Naive thymus-derived CD4-positive, alpha-beta T cell (primary cell): Measurements from ENCODE around the gene GRIN2A. TPM values are rescaled to one million over a fixed set of nuclear protein-coding genes. Genes with fewer than 3 reads are reported as not detected.

Source experiments
- ATAC-seq: fragments of 150-1000 bp; cut with Tn5 transposase; 2 replicates; pipeline ENCODE4 v1.10.0; 2021; ENCODE audit warnings: mild to moderate bottlenecking, moderate library complexity
- CTCF ChIA-PET: fragments of 350-600 bp; sonication (Branson Sonifier 250); formaldehyde crosslinking; loops from one replicate; lab custom pipeline; 2021; ENCODE audit warnings: antibody characterized with exemption; lab: Charles Lee
- POLR2A ChIA-PET: fragments of 350-600 bp; sonication (Branson Sonifier 250); formaldehyde crosslinking; loops from one replicate; lab custom pipeline; 2021; ENCODE audit warnings: antibody characterized with exemption, inconsistent platforms; lab: Charles Lee
- DNase-seq, 9 donors: peaks; one replicate each; pipeline versions ENCODE4 v3.0.0 to v3.0.0-alpha.2; 2020 to 2022; ENCODE audit warnings: mixed read lengths in 1 of 9
- H3K27ac ChIP-seq: one replicate; pipeline ENCODE4 v1.7.0; 2013; ENCODE audit warnings: mild to moderate bottlenecking, low read depth, low read length, moderate library complexity
- H3K27me3 ChIP-seq, 2 donors: one replicate each; pipeline ENCODE4 v1.7.0; 2013; ENCODE audit warnings: low read length in 2 of 2, mild to moderate bottlenecking in 2 of 2, moderate library complexity in 2 of 2; ENCODE audit not compliant: control insufficient read depth in 2 of 2, insufficient read depth in 2 of 2
- H3K36me3 ChIP-seq, 3 experiments: 1 replicate in 2 of 3; 2 replicates in 1 of 3; pipeline ENCODE4 v1.7.0; 2013; ENCODE audit warnings: low read length in 3 of 3, mild to moderate bottlenecking in 3 of 3, moderate library complexity in 1 of 3; ENCODE audit not compliant: insufficient read depth in 3 of 3, control insufficient read depth in 2 of 3
- H3K4me1 ChIP-seq, 2 donors: one replicate each; pipeline ENCODE4 v1.7.0; 2013; ENCODE audit warnings: low read length in 2 of 2, mild to moderate bottlenecking in 2 of 2, moderate library complexity in 1 of 2; ENCODE audit not compliant: control insufficient read depth in 2 of 2, insufficient read depth in 2 of 2
- H3K4me3 ChIP-seq: 2 replicates; pipeline ENCODE4 v1.7.0; 2013; ENCODE audit warnings: mild to moderate bottlenecking, low read length
- H3K9me3 ChIP-seq, 3 experiments: 1 replicate in 2 of 3; 2 replicates in 1 of 3; pipeline ENCODE4 v1.7.0; 2013; ENCODE audit warnings: low read length in 3 of 3; ENCODE audit not compliant: control insufficient read depth in 2 of 3
- H3K27ac Mint-ChIP-seq, 9 donors: one replicate each; pipeline ENCODE4 v1.8.0; 2020 to 2022; ENCODE audit warnings: mixed read lengths in 9 of 9, mild to moderate bottlenecking in 8 of 9, moderate library complexity in 5 of 9, inconsistent platforms in 2 of 9
- H3K27me3 Mint-ChIP-seq, 5 donors: one replicate each; pipeline ENCODE4 v1.8.0; 2021 to 2022; ENCODE audit warnings: mixed read lengths in 5 of 5, mild to moderate bottlenecking in 1 of 5
- H3K36me3 Mint-ChIP-seq, 5 donors: one replicate each; pipeline ENCODE4 v1.8.0; 2020 to 2022; ENCODE audit warnings: mixed read lengths in 5 of 5, mild to moderate bottlenecking in 3 of 5, inconsistent platforms in 1 of 5
- H3K4me1 Mint-ChIP-seq, 7 donors: one replicate each; pipeline ENCODE4 v1.8.0; 2020 to 2022; ENCODE audit warnings: mixed read lengths in 7 of 7, mild to moderate bottlenecking in 3 of 7, inconsistent platforms in 1 of 7
- H3K4me3 Mint-ChIP-seq, 10 donors: one replicate each; pipeline ENCODE4 v1.8.0; 2020 to 2022; ENCODE audit warnings: mild to moderate bottlenecking in 10 of 10, mixed read lengths in 10 of 10, moderate library complexity in 6 of 10, inconsistent platforms in 2 of 10
- H3K9me3 Mint-ChIP-seq, 11 donors: one replicate each; pipeline ENCODE4 v1.8.0; 2020 to 2022; ENCODE audit warnings: mixed read lengths in 11 of 11, mild to moderate bottlenecking in 4 of 11, inconsistent platforms in 1 of 11, moderate library complexity in 1 of 11
- intact Hi-C, 2 donors: fragments of 100-400 bp; cut with micrococcal nuclease; formaldehyde crosslinking; loops; one replicate each; pipeline ENCODE4 v1.15.1; 2023
- polyA plus RNA-seq, 2 donors: library from polyadenylated mRNA; unstranded; fragments of 300-500 nt; fragmentation: Illumina TruSeq; gene quantifications; one replicate each; pipeline ENCODE4 v1.2.3, GENCODE V29; 2021
- total RNA-seq, 6 experiments: library from RNA in 5 of 6; stranded (reverse) in 5 of 6; gene quantifications; 1 replicate in 5 of 6; 2 replicates in 1 of 6; pipeline ENCODE4 v1.2.3 and lab custom pipeline; 2021 to 2026

The GRIN2A gene
- total and polyA plus RNA-seq, 7 experiments from 2014 or later, result not detected

DNA sequence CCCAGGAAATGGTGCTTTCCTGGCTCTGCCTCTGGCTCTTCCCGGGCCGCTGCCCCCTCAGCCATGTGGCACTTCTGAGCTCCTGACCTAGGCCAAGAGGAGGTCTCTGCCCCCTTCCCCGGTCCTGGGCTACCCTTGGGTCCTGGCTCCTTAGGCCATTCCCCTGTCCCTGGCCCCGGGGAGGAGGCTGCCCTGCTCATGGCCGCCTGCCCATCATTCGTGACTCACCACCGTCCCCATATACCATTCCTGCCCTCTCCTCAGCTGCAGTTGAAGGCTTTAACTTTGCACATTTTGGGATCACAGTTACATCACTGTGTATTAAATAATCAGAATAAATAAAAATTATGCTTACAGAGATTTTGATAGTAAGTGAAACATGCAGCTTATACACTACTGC is 69.0 kb downstream of the GRIN2A start:
- no peaks in the 10 kb centered on the region for H3K4me1 Mint-ChIP-seq
- no peaks in the 10 kb centered on the region for H3K36me3 ChIP-seq
- no peaks in the 10 kb centered on the region for H3K4me1 ChIP-seq
- H3K27me3 Mint-ChIP-seq, result peaks cover 0 to 3% (median 0%) of the 10 kb centered on the region in 5 donors
- H3K4me3 Mint-ChIP-seq, result no peak overlapping the region
- no peaks in the 10 kb centered on the region for H3K9me3 ChIP-seq
- no peak overlapping the region for H3K4me3 ChIP-seq
- peaks cover 0 to 3% (median 0%) of the 10 kb centered on the region in 11 donors for H3K9me3 Mint-ChIP-seq
- no peak for DNase-seq
- no peak for ATAC-seq
- H3K27ac ChIP-seq, result no peak overlapping the region
- ChIA-PET CTCF (no interaction called here), POLR2A (no interaction called here)
- no peak overlapping the region for H3K27ac Mint-ChIP-seq
- H3K27me3 ChIP-seq, result no peaks in the 10 kb centered on the region
- no peaks in the 10 kb centered on the region for H3K36me3 Mint-ChIP-seq
- intact Hi-C loops, result no loop called here

DNA sequence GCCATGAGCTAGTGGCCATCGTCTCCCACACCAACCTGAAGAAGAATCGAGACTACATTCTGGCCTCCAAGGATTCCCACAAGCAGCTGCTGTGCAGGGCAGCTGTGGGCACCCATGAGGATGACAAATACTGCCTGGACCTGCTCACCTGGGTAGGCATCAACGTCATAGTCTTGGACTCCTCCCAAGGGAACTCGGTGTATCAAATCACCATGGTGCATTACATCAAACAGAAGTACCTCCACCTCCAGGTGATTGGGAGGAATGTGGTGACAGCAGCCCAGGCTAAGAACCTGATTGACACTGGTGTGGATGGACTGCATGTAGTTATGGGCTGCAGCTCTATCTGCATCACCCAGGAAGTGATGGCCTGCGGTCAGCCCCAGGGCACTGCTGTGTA is 70.2 kb downstream of the GRIN2A start:
- no peaks in the 10 kb centered on the region for H3K27me3 ChIP-seq
- no peaks in the 10 kb centered on the region for H3K9me3 ChIP-seq
- no peaks in the 10 kb centered on the region for H3K36me3 ChIP-seq
- intact Hi-C loops, result no loop called here
- H3K27ac Mint-ChIP-seq, result no peak overlapping the region
- H3K4me1 ChIP-seq, result no peaks in the 10 kb centered on the region
- DNase-seq (no peak), ATAC-seq (no peak)
- H3K4me3 ChIP-seq, result no peak overlapping the region
- H3K27me3 Mint-ChIP-seq, result peaks cover 0 to 3% (median 0%) of the 10 kb centered on the region in 5 donors
- no peaks in the 10 kb centered on the region for H3K4me1 Mint-ChIP-seq
- H3K36me3 Mint-ChIP-seq, result no peaks in the 10 kb centered on the region
- ChIA-PET CTCF (no interaction called here), POLR2A (no interaction called here)
- peaks cover 0 to 6% (median 0%) of the 10 kb centered on the region in 11 donors for H3K9me3 Mint-ChIP-seq
- H3K4me3 Mint-ChIP-seq, result no peak overlapping the region
- H3K27ac ChIP-seq, result no peak overlapping the region

DNA sequence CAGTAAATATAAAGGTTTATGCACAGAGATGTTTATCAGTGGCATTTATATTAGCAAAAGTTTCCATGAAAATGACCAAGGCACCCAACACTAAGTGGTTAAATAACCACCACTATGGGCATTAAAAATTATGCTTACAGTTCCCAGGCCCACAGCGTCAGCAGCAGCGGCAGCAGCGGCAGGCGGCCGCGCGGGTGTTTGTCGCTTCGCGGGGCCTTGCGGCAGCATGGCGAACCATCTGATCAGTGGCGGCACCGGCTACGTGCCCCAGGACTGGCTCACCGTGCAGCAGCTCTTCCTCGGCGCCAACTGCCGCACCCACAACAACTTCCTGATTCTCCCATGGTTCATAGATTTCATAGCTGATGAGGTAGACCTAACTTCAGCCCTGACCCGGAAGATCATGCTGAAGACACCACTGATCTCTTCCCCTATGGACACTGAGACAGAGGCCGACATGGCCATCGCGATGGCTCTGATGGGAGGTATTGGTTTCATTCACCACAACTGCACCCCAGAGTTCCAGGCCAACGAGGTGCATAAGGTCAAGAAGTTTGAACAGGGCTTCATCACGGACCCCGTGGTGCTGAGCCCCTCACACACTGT is 71.0 kb downstream of the GRIN2A start:
- Mint-ChIP-seq H3K4me3 (no peak overlapping the region), H3K4me1 (no peaks in the 10 kb centered on the region), H3K36me3 (no peaks in the 10 kb centered on the region), H3K9me3 (peaks cover 0 to 6% (median 0%) of the 10 kb centered on the region in 11 donors), H3K27ac (no peak overlapping the region), H3K27me3 (peaks cover 0 to 7% (median under 1%) of the 10 kb centered on the region in 5 donors)
- POLR2A ChIA-PET, result no interaction called here
- H3K27me3 ChIP-seq, result no peaks in the 10 kb centered on the region
- no peaks in the 10 kb centered on the region for H3K4me1 ChIP-seq
- no peak for ATAC-seq
- DNase-seq, result no peak
- H3K27ac ChIP-seq, result no peak overlapping the region
- no peak overlapping the region for H3K4me3 ChIP-seq
- intact Hi-C loops, result no loop called here
- H3K36me3 ChIP-seq, result no peaks in the 10 kb centered on the region
- CTCF ChIA-PET, result no interaction called here
- no peaks in the 10 kb centered on the region for H3K9me3 ChIP-seq

GRCh38 chr16:10110552-10110951 is 71.7 kb downstream of the GRIN2A start:
- Histone ChIP-seq H3K4me3 (no peak overlapping the region), H3K9me3 (no peaks in the 10 kb centered on the region), H3K27ac (no peak overlapping the region), H3K4me1 (no peaks in the 10 kb centered on the region), H3K27me3 (no peaks in the 10 kb centered on the region), H3K36me3 (no peaks in the 10 kb centered on the region)
- no peak for ATAC-seq
- Mint-ChIP-seq H3K27ac (no peak overlapping the region), H3K9me3 (peaks cover 0 to 6% (median 0%) of the 10 kb centered on the region in 11 donors), H3K4me3 (no peak overlapping the region), H3K27me3 (peaks cover 0 to 7% (median 0%) of the 10 kb centered on the region in 5 donors), H3K4me1 (no peaks in the 10 kb centered on the region), H3K36me3 (no peaks in the 10 kb centered on the region)
- CTCF ChIA-PET, result no interaction called here
- POLR2A ChIA-PET, result no interaction called here
- intact Hi-C loops, result no loop called here
- no peak for DNase-seq

- peaks cover 0 to 12% (median 1%) of the 10 kb centered on the region in 11 donors for H3K9me3 Mint-ChIP-seq
- H3K27ac Mint-ChIP-seq, result no peak overlapping the region
- Histone ChIP-seq H3K27me3 (no peaks in the 10 kb centered on the region), H3K4me1 (no peaks in the 10 kb centered on the region), H3K36me3 (no peaks in the 10 kb centered on the region), H3K9me3 (peaks cover 0 to 3% (median 0%) of the 10 kb centered on the region in 3 experiments), H3K4me3 (no peak overlapping the region), H3K27ac (no peak overlapping the region)
- ATAC-seq, result no peak
- POLR2A ChIA-PET, result no interaction called here
- intact Hi-C loops, result no loop called here
- H3K4me3 Mint-ChIP-seq, result no peak overlapping the region
- CTCF ChIA-PET, result no interaction called here
- H3K36me3 Mint-ChIP-seq, result no peaks in the 10 kb centered on the region
- H3K4me1 Mint-ChIP-seq, result no peaks in the 10 kb centered on the region
- no peak for DNase-seq
- peaks cover 0 to 28% (median 17%) of the 10 kb centered on the region in 5 donors for H3K27me3 Mint-ChIP-seq
These were observed 75.1 kb downstream of the GRIN2A start for GRCh38 chr16:10107081-10107480.

- ChIA-PET CTCF (no interaction called here), POLR2A (no interaction called here)
- DNase-seq (no peak), ATAC-seq (no peak)
- Mint-ChIP-seq H3K27me3 (peaks cover 0 to 32% (median 18%) of the 10 kb centered on the region in 5 donors), H3K4me3 (no peak overlapping the region), H3K27ac (no peak overlapping the region), H3K36me3 (no peaks in the 10 kb centered on the region), H3K4me1 (no peaks in the 10 kb centered on the region), H3K9me3 (peaks cover 0 to 13% (median 2%) of the 10 kb centered on the region in 11 donors)
- Histone ChIP-seq H3K27ac (no peak overlapping the region), H3K9me3 (peaks cover 0 to 4% (median 0%) of the 10 kb centered on the region in 3 experiments), H3K27me3 (no peaks in the 10 kb centered on the region), H3K4me3 (no peak overlapping the region), H3K4me1 (no peaks in the 10 kb centered on the region), H3K36me3 (no peaks in the 10 kb centered on the region)
- intact Hi-C loops, result no loop called here
These were observed 78.5 kb downstream of the GRIN2A start for GRCh38 chr16:10103700-10104099.

DNA sequence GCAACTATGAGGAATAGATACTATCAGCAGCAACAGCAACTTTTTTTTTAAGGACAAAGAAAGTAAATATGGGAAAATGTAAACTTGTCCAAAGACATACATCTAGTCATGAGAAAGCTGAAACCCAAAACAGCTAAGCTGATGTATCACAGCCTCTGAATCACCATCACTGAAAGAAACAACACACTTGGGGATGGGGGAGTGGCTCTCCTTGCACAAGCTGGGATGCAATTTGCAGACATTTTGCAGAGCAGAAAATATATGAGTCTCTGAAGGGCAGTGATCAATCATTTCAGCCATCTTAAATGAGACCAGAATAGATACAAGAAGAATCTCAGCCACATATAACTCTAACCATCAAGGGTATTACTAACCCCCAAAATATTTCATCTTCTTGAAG is 79.1 kb downstream of the GRIN2A start:
- Histone ChIP-seq H3K36me3 (no peaks in the 10 kb centered on the region), H3K27me3 (no peaks in the 10 kb centered on the region), H3K27ac (no peak overlapping the region), H3K4me3 (no peak overlapping the region), H3K9me3 (peaks cover 0 to 4% (median 0%) of the 10 kb centered on the region in 3 experiments), H3K4me1 (no peaks in the 10 kb centered on the region)
- no peak for ATAC-seq
- Mint-ChIP-seq H3K4me3 (no peak overlapping the region), H3K9me3 (peaks cover 0 to 13% (median 2%) of the 10 kb centered on the region in 11 donors), H3K27ac (no peak overlapping the region), H3K36me3 (no peaks in the 10 kb centered on the region), H3K4me1 (no peaks in the 10 kb centered on the region), H3K27me3 (peaks cover 0 to 32% (median 18%) of the 10 kb centered on the region in 5 donors)
- no peak for DNase-seq
- POLR2A ChIA-PET, result no interaction called here
- intact Hi-C loops, result no loop called here
- CTCF ChIA-PET, result interaction anchor here (0.5 kb wide), 1 partner anchor 14 kb away, joined by 3 read pairs; no protein-coding TSS in a partner anchor
